Measurements from ENCODE around the gene HBB.

Gene HBB

DNA sequence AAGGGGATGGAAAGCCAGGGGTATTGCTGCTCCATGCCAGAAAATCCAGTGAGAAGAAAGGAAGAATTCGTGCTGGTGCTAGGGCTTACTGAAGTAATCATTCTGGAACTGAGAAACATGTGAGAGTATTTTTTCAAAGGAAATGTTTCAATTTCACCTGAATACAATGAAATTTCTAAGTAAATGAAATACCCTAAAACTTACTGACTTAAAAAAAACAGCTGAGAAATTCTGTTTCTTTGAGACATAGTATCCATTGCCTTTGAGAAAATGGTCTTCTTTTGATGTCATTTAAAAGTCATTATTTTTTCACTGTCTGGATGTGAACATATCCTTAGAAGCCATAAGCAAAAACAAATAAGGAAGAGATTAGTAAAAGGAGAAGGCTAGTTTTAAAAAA is 26.3 kb downstream of the HBB start, which contains the start of gene OR51V1:
Gene OR51V1 (minus strand): TSS at position 101 of the 400 bp plus-strand sequence. CDS start 0 bp downstream, at position 101.
- TF ChIP-seq, protein P1, sequence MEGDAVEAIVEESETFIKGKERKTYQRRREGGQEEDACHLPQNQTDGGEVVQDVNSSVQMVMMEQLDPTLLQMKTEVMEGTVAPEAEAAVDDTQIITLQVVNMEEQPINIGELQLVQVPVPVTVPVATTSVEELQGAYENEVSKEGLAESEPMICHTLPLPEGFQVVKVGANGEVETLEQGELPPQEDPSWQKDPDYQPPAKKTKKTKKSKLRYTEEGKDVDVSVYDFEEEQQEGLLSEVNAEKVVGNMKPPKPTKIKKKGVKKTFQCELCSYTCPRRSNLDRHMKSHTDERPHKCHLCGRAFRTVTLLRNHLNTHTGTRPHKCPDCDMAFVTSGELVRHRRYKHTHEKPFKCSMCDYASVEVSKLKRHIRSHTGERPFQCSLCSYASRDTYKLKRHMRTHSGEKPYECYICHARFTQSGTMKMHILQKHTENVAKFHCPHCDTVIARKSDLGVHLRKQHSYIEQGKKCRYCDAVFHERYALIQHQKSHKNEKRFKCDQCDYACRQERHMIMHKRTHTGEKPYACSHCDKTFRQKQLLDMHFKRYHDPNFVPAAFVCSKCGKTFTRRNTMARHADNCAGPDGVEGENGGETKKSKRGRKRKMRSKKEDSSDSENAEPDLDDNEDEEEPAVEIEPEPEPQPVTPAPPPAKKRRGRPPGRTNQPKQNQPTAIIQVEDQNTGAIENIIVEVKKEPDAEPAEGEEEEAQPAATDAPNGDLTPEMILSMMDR (conservative IDR thresholded peaks at IDR 0.05; ENCODE audit: low read depth, low read length): no peak
- H3K4me3 ChIP-seq (ENCODE audit: low read depth, low read length): no peak within 1 kb of the TSS
- DNase-seq (ENCODE audit: low read depth): no peak

DNA sequence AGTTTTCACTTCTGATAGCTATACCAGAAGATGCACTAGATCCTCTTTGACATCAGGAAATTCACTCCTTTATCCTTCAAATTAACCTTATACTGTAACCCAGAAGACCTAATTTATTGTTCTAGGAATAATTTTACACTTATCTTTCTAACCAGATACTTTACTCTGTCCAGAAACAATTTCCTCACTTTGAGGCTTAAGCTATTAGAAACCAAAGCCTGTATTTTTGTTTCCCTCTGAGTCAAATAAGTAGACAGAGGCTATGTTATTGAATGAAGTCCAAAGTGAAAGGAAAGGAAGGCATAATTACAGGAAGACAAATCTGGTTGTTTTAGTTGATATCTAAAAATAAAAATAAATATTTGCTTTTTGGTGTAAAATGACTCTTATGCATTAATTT is 28.6 kb downstream of the HBB start:
- no peak for DNase-seq (ENCODE audit: low read depth)
- TF ChIP-seq, protein P1 (conservative IDR thresholded peaks at IDR 0.05; ENCODE audit: low read depth, low read length): no peak
- H3K4me3 ChIP-seq (ENCODE audit: low read depth, low read length): no peak overlapping the region

DNA sequence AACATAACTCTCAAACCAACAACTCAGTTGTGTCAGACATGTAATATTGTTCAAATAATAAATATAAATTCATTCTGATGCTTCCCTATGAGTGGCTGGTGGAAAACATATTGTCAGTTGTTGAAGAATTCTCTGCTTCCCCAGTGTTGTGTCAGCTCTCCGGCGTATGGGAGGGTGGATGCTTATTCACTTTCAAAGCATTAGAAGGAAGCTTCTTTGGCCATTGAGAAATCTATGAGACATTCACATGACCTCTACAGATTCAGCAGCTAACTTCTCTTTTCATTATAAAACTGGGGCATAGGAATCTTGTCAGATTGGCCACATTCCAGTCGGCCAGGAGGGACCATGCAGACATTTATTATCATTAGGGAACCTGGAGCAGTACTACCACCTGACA is 29.3 kb downstream of the HBB start:
- DNase-seq (ENCODE audit: low read depth): peak; percentile 74
- no peak overlapping the region for H3K4me3 ChIP-seq (ENCODE audit: low read depth, low read length)
- TF ChIP-seq, protein P1 (conservative IDR thresholded peaks at IDR 0.05; ENCODE audit: low read depth, low read length): no peak

DNA sequence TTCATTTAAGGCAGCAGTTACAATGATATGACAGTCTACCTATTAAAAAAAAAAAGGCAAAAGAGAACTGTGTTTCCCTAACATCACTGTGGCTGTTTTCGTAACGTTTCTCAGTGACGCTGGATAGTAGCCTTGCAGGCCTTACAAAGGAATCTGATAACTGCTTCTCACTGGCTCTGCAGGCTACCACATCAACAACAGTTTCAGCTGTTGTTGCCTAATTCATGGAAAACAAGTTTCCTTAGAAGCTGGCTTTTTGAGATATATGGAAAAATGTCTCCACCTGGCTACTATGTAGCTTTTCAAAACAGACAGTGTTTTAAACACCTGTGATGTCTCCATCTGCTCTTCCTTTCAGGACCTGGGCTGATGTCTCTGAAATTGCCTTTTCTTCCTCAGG is 30.1 kb downstream of the HBB start:
- no peak overlapping the region for H3K4me3 ChIP-seq (ENCODE audit: low read depth, low read length)
- TF ChIP-seq, protein P1 (conservative IDR thresholded peaks at IDR 0.05; ENCODE audit: low read depth, low read length): no peak
- DNase-seq (ENCODE audit: low read depth): peak; percentile 36

DNA sequence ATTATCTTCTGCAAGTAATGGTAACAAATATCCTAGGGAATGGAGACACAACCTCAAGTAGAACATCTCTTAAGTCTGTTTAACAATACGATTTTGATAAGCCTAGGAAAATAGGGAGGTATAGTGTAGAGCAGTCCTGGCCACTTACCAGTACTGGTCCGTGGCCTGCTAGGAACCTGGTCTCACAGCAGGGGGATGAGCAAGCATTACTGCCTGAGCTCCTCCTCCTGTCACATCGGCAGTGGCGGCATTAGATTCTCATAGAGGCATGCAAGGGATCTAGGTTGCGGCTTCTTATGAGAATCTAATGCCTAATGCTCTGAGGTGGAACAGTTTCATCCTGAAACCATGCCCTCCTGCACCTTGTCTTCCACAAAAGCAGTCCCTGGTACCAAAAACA is 30.8 kb downstream of the HBB start:
- TF ChIP-seq, protein P1 (conservative IDR thresholded peaks at IDR 0.05; ENCODE audit: low read depth, low read length): no peak
- no peak for DNase-seq (ENCODE audit: low read depth)
- H3K4me3 ChIP-seq (ENCODE audit: low read depth, low read length): no peak overlapping the region

DNA sequence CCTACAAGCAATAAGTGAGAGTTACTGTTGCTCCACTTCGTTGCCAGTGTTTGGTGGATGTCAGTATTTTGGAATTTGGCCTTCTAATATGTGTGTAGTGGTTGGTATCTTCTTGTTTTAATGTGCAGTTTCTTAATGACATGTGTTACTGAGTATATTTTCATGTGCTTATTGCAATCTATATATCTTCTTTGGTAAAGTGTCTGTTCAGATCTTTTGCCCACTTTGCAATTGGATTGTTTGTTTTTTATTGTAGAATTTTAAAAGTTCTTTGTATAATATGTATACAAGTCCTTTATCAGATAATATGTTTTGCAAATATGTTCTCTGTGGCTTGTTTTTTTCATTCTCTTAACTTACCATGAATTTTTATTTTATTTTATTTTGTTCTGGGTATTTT is 34.1 kb downstream of the HBB start:
- TF ChIP-seq, protein P1 (conservative IDR thresholded peaks at IDR 0.05; ENCODE audit: low read depth, low read length): no peak
- H3K4me3 ChIP-seq (ENCODE audit: low read depth, low read length): no peak overlapping the region
- DNase-seq (ENCODE audit: low read depth): no peak

DNA sequence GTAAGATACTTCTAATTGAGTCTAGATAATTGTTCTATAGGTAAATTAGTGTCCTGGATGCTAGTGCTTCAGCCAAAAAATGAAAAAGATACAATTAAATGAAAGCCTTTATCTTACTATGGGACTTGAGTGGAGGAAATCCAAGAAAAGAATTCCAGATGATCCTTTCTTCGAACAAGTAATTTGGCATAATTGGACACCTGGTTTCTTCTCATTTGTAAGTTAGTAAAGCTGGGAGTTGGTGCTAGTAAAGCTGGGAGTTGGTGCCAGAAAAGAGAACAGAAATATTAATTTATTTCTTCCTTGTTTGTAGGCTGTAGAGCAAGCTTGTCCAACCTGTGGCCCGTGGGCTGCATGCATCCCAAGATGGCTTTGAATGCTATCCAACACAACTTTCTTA is 38.7 kb downstream of the HBB start:
- H3K4me3 ChIP-seq (ENCODE audit: low read depth, low read length): no peak overlapping the region
- TF ChIP-seq, protein P1 (conservative IDR thresholded peaks at IDR 0.05; ENCODE audit: low read depth, low read length): no peak

More for the DNA sequence above, 38.7 kb downstream of the HBB start:
- no peak for DNase-seq (ENCODE audit: low read depth)
